GM12864 (cell line): ENCODE measurements around the gene TICAM1.
"Not testable (repeated sequence)": the region's sequence is repeated elsewhere in the genome, so short reads cannot be mapped to it uniquely, and the experiment has no call there.

Experiments
- DNase-seq: peaks from one replicate; pipeline ENCODE4 v3.0.0-alpha.2; 2011; ENCODE audit warnings: low read depth
- H3K4me3 ChIP-seq: 2 replicates; pipeline ENCODE4 v1.5.1; 2011; ENCODE audit warnings: mild to moderate bottlenecking, low read depth, low read length, control low read depth
- TF ChIP-seq, protein P1 (sequence below): IDR thresholded peaks from 2 replicates; pipeline ENCODE4 v1.5.1; 2011; ENCODE audit warnings: low read depth, mild to moderate bottlenecking, moderate library complexity, low read length, control low read depth, inconsistent platforms; ENCODE audit errors: missing control alignments

Gene TICAM1

GRCh38 chr19:4811328-4812131 lies 20.0 kb downstream of the TICAM1 start:
- H3K4me3 ChIP-seq: no peak overlapping the region
- DNase-seq: peak; percentile 35
- TF ChIP-seq, protein P1, sequence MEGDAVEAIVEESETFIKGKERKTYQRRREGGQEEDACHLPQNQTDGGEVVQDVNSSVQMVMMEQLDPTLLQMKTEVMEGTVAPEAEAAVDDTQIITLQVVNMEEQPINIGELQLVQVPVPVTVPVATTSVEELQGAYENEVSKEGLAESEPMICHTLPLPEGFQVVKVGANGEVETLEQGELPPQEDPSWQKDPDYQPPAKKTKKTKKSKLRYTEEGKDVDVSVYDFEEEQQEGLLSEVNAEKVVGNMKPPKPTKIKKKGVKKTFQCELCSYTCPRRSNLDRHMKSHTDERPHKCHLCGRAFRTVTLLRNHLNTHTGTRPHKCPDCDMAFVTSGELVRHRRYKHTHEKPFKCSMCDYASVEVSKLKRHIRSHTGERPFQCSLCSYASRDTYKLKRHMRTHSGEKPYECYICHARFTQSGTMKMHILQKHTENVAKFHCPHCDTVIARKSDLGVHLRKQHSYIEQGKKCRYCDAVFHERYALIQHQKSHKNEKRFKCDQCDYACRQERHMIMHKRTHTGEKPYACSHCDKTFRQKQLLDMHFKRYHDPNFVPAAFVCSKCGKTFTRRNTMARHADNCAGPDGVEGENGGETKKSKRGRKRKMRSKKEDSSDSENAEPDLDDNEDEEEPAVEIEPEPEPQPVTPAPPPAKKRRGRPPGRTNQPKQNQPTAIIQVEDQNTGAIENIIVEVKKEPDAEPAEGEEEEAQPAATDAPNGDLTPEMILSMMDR: peak; percentile 98

- TF ChIP-seq, protein P1: no peak
- no peak for DNase-seq
- no peak overlapping the region for H3K4me3 ChIP-seq
Measured at GRCh38 chr19:4807188-4807587, 24.3 kb downstream of the TICAM1 start.

DNA sequence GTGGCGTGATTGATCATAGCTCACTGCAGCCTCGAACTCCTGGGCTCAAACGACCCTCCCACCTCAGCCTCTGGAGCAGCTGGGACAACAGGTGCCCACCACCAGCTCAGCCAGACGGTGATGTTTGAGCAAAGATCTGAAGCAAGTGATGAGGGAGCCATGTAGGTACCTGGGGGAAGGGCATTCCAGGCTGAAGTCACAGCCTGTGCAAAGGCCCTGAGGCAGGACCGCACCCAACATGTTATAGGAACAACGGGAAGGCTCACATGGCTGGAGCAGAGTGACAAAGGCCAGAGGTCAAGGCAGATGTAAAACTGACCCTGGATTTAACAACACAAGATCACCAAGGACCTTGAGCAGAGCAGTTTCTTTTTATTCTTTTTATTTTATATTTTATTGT lies 25.1 kb downstream of the TICAM1 start:
- DNase-seq: no peak
- TF ChIP-seq, protein P1: no peak

DNA sequence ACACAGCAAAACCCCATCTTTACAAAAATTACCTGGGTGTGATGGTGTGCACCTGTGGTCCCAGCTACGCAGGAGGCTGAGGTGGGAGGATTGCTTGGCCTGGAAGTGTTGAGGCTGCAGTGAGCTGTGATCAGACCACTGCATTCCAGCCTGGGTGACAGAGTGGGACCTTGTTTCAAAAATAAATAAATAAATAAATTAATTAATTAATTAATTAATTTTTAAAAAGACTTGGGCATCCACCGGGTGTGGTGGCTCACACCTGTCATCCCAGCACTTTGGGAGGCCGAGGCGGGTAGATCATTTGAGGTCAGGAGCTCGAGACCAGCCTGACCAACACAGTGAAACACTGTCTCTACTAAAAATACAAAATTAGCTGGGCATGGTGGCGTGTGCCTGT lies 26.4 kb downstream of the TICAM1 start:
- not testable (repeated sequence) for H3K4me3 ChIP-seq, DNase-seq

More for the DNA sequence above, 25.1 kb downstream of the TICAM1 start:
- H3K4me3 ChIP-seq: no peak overlapping the region

DNA sequence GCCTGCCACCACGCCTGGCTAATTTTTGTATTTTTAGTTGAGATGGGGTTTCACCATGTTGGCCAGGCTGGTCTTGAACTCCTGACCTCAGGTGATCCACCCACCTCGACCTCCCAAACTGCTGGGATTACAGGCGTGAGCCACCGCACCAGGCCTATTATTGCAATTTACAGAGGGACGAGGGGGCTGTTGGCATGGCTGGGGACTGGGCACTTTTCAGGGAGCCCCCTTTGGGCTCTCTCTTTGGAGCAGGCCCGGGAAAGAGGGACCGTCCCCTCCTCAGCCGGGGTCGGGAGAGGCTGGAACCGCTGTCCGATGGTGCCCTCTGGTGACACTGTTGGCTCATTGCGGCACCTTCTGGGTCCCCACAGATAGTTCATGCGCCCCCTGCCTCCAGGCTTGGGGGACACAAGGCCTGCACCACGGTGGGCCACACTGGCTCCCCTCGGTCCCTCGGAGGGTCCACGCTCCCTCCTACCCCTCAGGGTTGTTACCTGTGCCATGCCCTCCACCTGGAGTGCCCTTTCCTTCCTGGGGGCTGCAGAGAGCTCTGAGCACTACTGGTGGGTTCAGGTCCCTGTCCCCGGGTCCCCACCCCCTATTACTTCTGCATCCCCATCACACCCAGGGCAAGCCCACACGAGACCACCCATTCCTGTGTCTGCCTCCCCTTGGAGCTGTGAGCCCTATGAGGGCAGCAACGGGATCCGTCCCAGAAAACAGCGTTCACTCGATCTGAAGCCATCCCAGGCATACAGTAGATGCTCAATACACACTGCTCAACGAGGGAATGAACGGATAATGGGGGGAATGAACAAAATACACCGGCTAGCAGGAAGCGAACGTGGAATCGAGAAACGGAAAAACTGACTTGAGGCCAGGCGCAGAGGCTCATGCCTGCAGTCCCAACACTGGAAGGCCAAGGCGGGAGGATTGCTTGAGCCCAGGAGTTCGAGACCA lies 27.5 kb downstream of the TICAM1 start:
- DNase-seq: no peak
- TF ChIP-seq, protein P1: peak; percentile 91
- H3K4me3 ChIP-seq: no peak overlapping the region

- no peak for DNase-seq
- TF ChIP-seq, protein P1: no peak
- H3K4me3 ChIP-seq: no peak overlapping the region
Measured at GRCh38 chr19:4802711-4803110, 28.8 kb downstream of the TICAM1 start.

DNA sequence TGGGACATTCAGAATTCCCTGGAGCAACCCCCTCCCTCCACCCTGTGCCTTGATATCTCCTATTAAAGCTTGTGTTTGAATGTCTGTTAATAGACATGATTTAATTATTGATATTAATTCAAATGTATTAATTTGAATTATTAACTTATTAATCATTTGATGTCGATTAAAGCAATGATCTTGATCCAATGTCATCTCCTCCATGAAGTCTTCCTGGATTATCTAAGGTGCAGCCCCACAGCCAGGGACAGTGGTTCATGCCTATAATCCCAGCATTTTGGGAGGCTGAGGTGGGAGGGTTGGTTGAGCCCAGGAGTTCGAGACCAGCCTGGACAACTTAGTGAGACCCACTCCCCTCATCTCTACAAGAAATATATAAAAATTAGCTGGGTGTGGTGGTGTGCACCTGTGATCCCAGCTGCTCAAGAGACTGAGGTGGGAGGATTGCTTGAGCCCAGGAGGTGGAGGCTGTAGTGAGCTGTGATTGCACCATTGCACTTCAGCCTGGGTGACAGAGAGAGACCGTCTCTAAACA lies 30.4 kb downstream of the TICAM1 start:
- no peak for DNase-seq
- H3K4me3 ChIP-seq: no peak overlapping the region

More for the DNA sequence above, 30.4 kb downstream of the TICAM1 start:
- TF ChIP-seq, protein P1: no peak
